NCI-H1930 (cell line): ENCODE data around the gene BAX.
"Not testable (repeated sequence)": the region's sequence is repeated elsewhere in the genome, so short reads cannot be mapped to it uniquely, and the experiment has no call there.

Source experiments
- DNase-seq, 2 experiments: peaks; one replicate each; lab custom pipeline; 2025; lab: John Stamatoyannopoulos, UW

BAX gene

GRCh38 chr19:48954595-48955307, at the start of gene BAX:
Gene BAX, plus strand, starts transcription at chr19:48954875. Its CDS starts 54 bp downstream, at chr19:48954929.
- peak; percentile 98 to 100 for DNase-seq

GRCh38 chr19:48905664-48906063, 49.0 kb upstream of the BAX start:
- DNase-seq = no peak

- no peak for DNase-seq
These were observed 48.4 kb upstream of the BAX start for GRCh38 chr19:48906324-48906723.

GRCh38 chr19:48907671-48908070, 47.0 kb upstream of the BAX start:
- DNase-seq = no peak

GRCh38 chr19:48909424-48910077, 45.1 kb upstream of the BAX start:
- not testable (repeated sequence) for DNase-seq

GRCh38 chr19:48910803-48911202, 43.9 kb upstream of the BAX start:
- no peak for DNase-seq

- peak; percentile 29 to 49 for DNase-seq
These were observed 41.4 kb upstream of the BAX start for GRCh38 chr19:48913114-48913889.

GRCh38 chr19:48914181-48914580, 40.5 kb upstream of the BAX start:
- no peak for DNase-seq

GRCh38 chr19:48915757-48916156, 38.9 kb upstream of the BAX start:
- no peak for DNase-seq

- no peak for DNase-seq
These were observed 36.6 kb upstream of the BAX start for GRCh38 chr19:48918071-48918470.

GRCh38 chr19:48918801-48919247, 35.9 kb upstream of the BAX start:
- peak; percentile 34 to 51 for DNase-seq

- not testable (repeated sequence) for DNase-seq
These were observed 35.4 kb upstream of the BAX start for GRCh38 chr19:48919271-48919670.

GRCh38 chr19:48920949-48921348, 33.7 kb upstream of the BAX start:
- DNase-seq = no peak

- DNase-seq = no peak
These were observed 32.8 kb upstream of the BAX start for GRCh38 chr19:48921721-48922500.

GRCh38 chr19:48922548-48923490, 31.9 kb upstream of the BAX start:
- DNase-seq = no peak

- DNase-seq = no peak
These were observed 29.3 kb upstream of the BAX start for GRCh38 chr19:48925240-48925843.

- DNase-seq = not testable (repeated sequence)
These were observed 28.8 kb upstream of the BAX start for GRCh38 chr19:48925890-48926289.

- DNase-seq = no peak
These were observed 27.8 kb upstream of the BAX start for GRCh38 chr19:48926909-48927308.

GRCh38 chr19:48927692-48928091, 27.0 kb upstream of the BAX start:
- DNase-seq = not testable (repeated sequence)
